Stomach smooth muscle (tissue), 2 donors: Measurements from ENCODE around the gene NPSR1.

ENCODE experiments used
- H3K27ac ChIP-seq: one replicate; pipeline ENCODE4 v1.7.0; 2013; ENCODE audit warnings: mild to moderate bottlenecking, low read length, inconsistent platforms
- H3K27me3 ChIP-seq, 2 donors: one replicate each; pipeline ENCODE4 v1.7.0; 2013; ENCODE audit warnings: low read length in 2 of 2; ENCODE audit not compliant: insufficient read depth in 2 of 2, control insufficient read depth in 1 of 2
- H3K36me3 ChIP-seq, 2 donors: one replicate each; pipeline ENCODE4 v1.7.0; 2013; ENCODE audit warnings: low read length in 2 of 2; ENCODE audit not compliant: control insufficient read depth in 2 of 2, insufficient read depth in 2 of 2
- H3K4me1 ChIP-seq: one replicate; pipeline ENCODE4 v1.7.0; 2013; ENCODE audit warnings: low read length; ENCODE audit not compliant: control insufficient read depth, insufficient read depth
- H3K4me3 ChIP-seq, 2 donors: one replicate each; pipeline ENCODE4 v1.7.0; 2013; ENCODE audit warnings: low read length in 2 of 2
- H3K9ac ChIP-seq, 2 donors: one replicate each; pipeline ENCODE4 v1.7.0; 2013; ENCODE audit warnings: low read length in 2 of 2, mild to moderate bottlenecking in 1 of 2
- H3K9me3 ChIP-seq, 2 donors: one replicate each; pipeline ENCODE4 v1.7.0; 2013; ENCODE audit warnings: low read length in 2 of 2; ENCODE audit not compliant: control insufficient read depth in 2 of 2
- donor health status: healthy.
- donor health status: Pancreatic carcinoma.

NPSR1 gene

GRCh38 chr7:34720289-34720688, 62.3 kb downstream of the NPSR1 start:
- Histone ChIP-seq H3K4me1 (no peaks in the 10 kb centered on the region), H3K27me3 (no peaks in the 10 kb centered on the region), H3K9me3 (no peaks in the 10 kb centered on the region), H3K9ac (no peak overlapping the region), H3K36me3 (no peaks in the 10 kb centered on the region), H3K4me3 (no peak overlapping the region), H3K27ac (no peak overlapping the region)

- H3K4me1 ChIP-seq, result no peaks in the 10 kb centered on the region
- no peaks in the 10 kb centered on the region for H3K9me3 ChIP-seq
- H3K36me3 ChIP-seq, result no peaks in the 10 kb centered on the region
- no peaks in the 10 kb centered on the region for H3K27me3 ChIP-seq
- no peak overlapping the region for H3K9ac ChIP-seq
- no peak overlapping the region for H3K27ac ChIP-seq
- no peak overlapping the region for H3K4me3 ChIP-seq
Measured at GRCh38 chr7:34723338-34723737, 65.3 kb downstream of the NPSR1 start.

GRCh38 chr7:34723866-34724490, 66.0 kb downstream of the NPSR1 start:
- Histone ChIP-seq H3K4me1 (no peaks in the 10 kb centered on the region), H3K36me3 (no peaks in the 10 kb centered on the region), H3K9me3 (no peaks in the 10 kb centered on the region), H3K9ac (no peak overlapping the region), H3K27ac (no peak overlapping the region), H3K27me3 (no peaks in the 10 kb centered on the region), H3K4me3 (no peak overlapping the region)

- Histone ChIP-seq H3K36me3 (no peaks in the 10 kb centered on the region), H3K9ac (no peak overlapping the region), H3K4me1 (no peaks in the 10 kb centered on the region), H3K9me3 (no peaks in the 10 kb centered on the region), H3K4me3 (no peak overlapping the region), H3K27ac (no peak overlapping the region), H3K27me3 (no peaks in the 10 kb centered on the region)
Measured at GRCh38 chr7:34726221-34726620, 68.2 kb downstream of the NPSR1 start.

GRCh38 chr7:34727464-34727995, 69.5 kb downstream of the NPSR1 start:
- Histone ChIP-seq H3K27me3 (no peaks in the 10 kb centered on the region), H3K9ac (no peak overlapping the region), H3K4me3 (no peak overlapping the region), H3K36me3 (no peaks in the 10 kb centered on the region), H3K27ac (no peak overlapping the region), H3K4me1 (no peaks in the 10 kb centered on the region), H3K9me3 (no peaks in the 10 kb centered on the region)

- Histone ChIP-seq H3K9me3 (no peaks in the 10 kb centered on the region), H3K36me3 (no peaks in the 10 kb centered on the region), H3K4me3 (no peak overlapping the region), H3K4me1 (no peaks in the 10 kb centered on the region), H3K9ac (no peak overlapping the region), H3K27ac (no peak overlapping the region), H3K27me3 (no peaks in the 10 kb centered on the region)
Measured at GRCh38 chr7:34728156-34728555, 70.1 kb downstream of the NPSR1 start.

GRCh38 chr7:34734771-34735170, 76.8 kb downstream of the NPSR1 start:
- no peaks in the 10 kb centered on the region for H3K27me3 ChIP-seq
- H3K9ac ChIP-seq, result no peak overlapping the region
- no peaks in the 10 kb centered on the region for H3K4me1 ChIP-seq
- no peaks in the 10 kb centered on the region for H3K9me3 ChIP-seq
- H3K4me3 ChIP-seq, result no peak overlapping the region
- no peaks in the 10 kb centered on the region for H3K36me3 ChIP-seq
- H3K27ac ChIP-seq, result no peak overlapping the region

- H3K27ac ChIP-seq, result no peak overlapping the region
- no peaks in the 10 kb centered on the region for H3K9me3 ChIP-seq
- H3K4me3 ChIP-seq, result no peak overlapping the region
- no peaks in the 10 kb centered on the region for H3K27me3 ChIP-seq
- H3K36me3 ChIP-seq, result no peaks in the 10 kb centered on the region
- no peaks in the 10 kb centered on the region for H3K4me1 ChIP-seq
- H3K9ac ChIP-seq, result no peak overlapping the region
Measured at GRCh38 chr7:34735526-34735925, 77.5 kb downstream of the NPSR1 start.

GRCh38 chr7:34739651-34740300, 81.8 kb downstream of the NPSR1 start:
- no peak overlapping the region for H3K4me3 ChIP-seq

GRCh38 chr7:34740840-34741239, 82.8 kb downstream of the NPSR1 start:
- no peak overlapping the region for H3K4me3 ChIP-seq
- H3K36me3 ChIP-seq, result no peaks in the 10 kb centered on the region
- H3K27ac ChIP-seq, result no peak overlapping the region
- H3K9ac ChIP-seq, result no peak overlapping the region
- peaks cover 0 to 2% of the 10 kb centered on the region in 2 donors for H3K9me3 ChIP-seq
- H3K4me1 ChIP-seq, result no peaks in the 10 kb centered on the region
- H3K27me3 ChIP-seq, result no peaks in the 10 kb centered on the region

More at GRCh38 chr7:34739651-34740300, 81.8 kb downstream of the NPSR1 start:
- Histone ChIP-seq H3K27me3 (no peaks in the 10 kb centered on the region), H3K4me1 (no peaks in the 10 kb centered on the region), H3K9me3 (peaks cover 0 to 2% of the 10 kb centered on the region in 2 donors), H3K27ac (no peak overlapping the region), H3K36me3 (no peaks in the 10 kb centered on the region), H3K9ac (no peak overlapping the region)

GRCh38 chr7:34747176-34747781, 89.3 kb downstream of the NPSR1 start:
- Histone ChIP-seq H3K9ac (no peak overlapping the region), H3K27ac (no peak overlapping the region), H3K4me3 (no peak overlapping the region)

More at GRCh38 chr7:34747176-34747781, 89.3 kb downstream of the NPSR1 start:
- Histone ChIP-seq H3K9me3 (peaks cover 0 to 2% of the 10 kb centered on the region in 2 donors), H3K36me3 (no peaks in the 10 kb centered on the region), H3K27me3 (peaks cover 0 to 2% of the 10 kb centered on the region in 2 donors), H3K4me1 (no peaks in the 10 kb centered on the region)
